Erythroblast (primary cell): Measurements from ENCODE around the gene CHCHD1.
"Not testable (repeated sequence)": the region's sequence is repeated elsewhere in the genome, so short reads cannot be mapped to it uniquely, and the experiment has no call there.

Source experiments
- GATA1 ChIP-seq: IDR thresholded peaks from 2 replicates; pipeline ENCODE4 v1.6.1; 2011; ENCODE audit warnings: low read depth, mild to moderate bottlenecking, control low read depth, low read length, moderate library complexity
- POLR2A ChIP-seq: IDR thresholded peaks from 2 replicates; pipeline ENCODE4 v1.6.1; 2011; ENCODE audit warnings: mild to moderate bottlenecking, low read length

- not testable (repeated sequence) for TF ChIP-seq POLR2A, GATA1
Observed at GRCh38 chr10:73796035-73796434, 14.2 kb downstream of the CHCHD1 start.
